GM19099 (cell line): ENCODE measurements around the gene CNTD1.
A peak's percentile ranks its signal among the peaks of the same experiment; 100 is the strongest.

Experiments
- POLR2A ChIP-seq: IDR thresholded peaks from 3 replicates; pipeline ENCODE4 v1.6.1; 2011; ENCODE audit warnings: low read depth; ENCODE audit not compliant: insufficient read length; ENCODE audit errors: extremely low read depth

The CNTD1 gene

GRCh38 chr17:42798383-42799380, at the start of gene CNTD1, which contains the start of gene COA3:
TSS of gene CNTD1 (plus strand) at chr17:42798861. CDS start at chr17:42799068, 207 bp downstream.
TSS of gene COA3 (minus strand) at chr17:42798704. CDS start at chr17:42798681, 23 bp downstream.
- peak; percentile 70 for TF ChIP-seq POLR2A

- TF ChIP-seq POLR2A = no peak
These were observed 49.5 kb upstream of the CNTD1 start for GRCh38 chr17:42748908-42749798.

GRCh38 chr17:42750739-42751344, 47.8 kb upstream of the CNTD1 start:
- TF ChIP-seq POLR2A = no peak

- no peak for TF ChIP-seq POLR2A
These were observed 47.0 kb upstream of the CNTD1 start for GRCh38 chr17:42751628-42752027.

- TF ChIP-seq POLR2A = no peak
These were observed 43.9 kb upstream of the CNTD1 start for GRCh38 chr17:42754782-42755181.

GRCh38 chr17:42759982-42760651, 38.5 kb upstream of the CNTD1 start:
- no peak for TF ChIP-seq POLR2A

GRCh38 chr17:42760652-42761581, 37.7 kb upstream of the CNTD1 start, which contains the start of gene RAMP2:
TSS of gene RAMP2 (plus strand) at chr17:42761227. CDS start at chr17:42761262, 35 bp downstream.
- no peak for TF ChIP-seq POLR2A

- no peak for TF ChIP-seq POLR2A
These were observed 37.0 kb upstream of the CNTD1 start for GRCh38 chr17:42761638-42762037.

GRCh38 chr17:42766124-42766523, 32.5 kb upstream of the CNTD1 start:
- no peak for TF ChIP-seq POLR2A

GRCh38 chr17:42767512-42767911, 31.1 kb upstream of the CNTD1 start:
- TF ChIP-seq POLR2A = no peak

GRCh38 chr17:42772945-42773289, 25.7 kb upstream of the CNTD1 start:
- TF ChIP-seq POLR2A = no peak

- TF ChIP-seq POLR2A = peak; percentile 97
These were observed 25.2 kb upstream of the CNTD1 start, which contains the start of gene VPS25 for GRCh38 chr17:42773290-42774035. TSS of gene VPS25 (plus strand) at chr17:42773449. CDS start at chr17:42773476, 27 bp downstream.
